Testis (tissue), 2 donors: Measurements from ENCODE around the gene CBX5.
"Not testable (repeated sequence)": the region's sequence is repeated elsewhere in the genome, so short reads cannot be mapped to it uniquely, and the experiment has no call there.

ENCODE experiments used
- CTCF ChIP-seq, 3 experiments: fragments of 450-650 bp in 2 of 3; fragments of 200-600 bp in 1 of 3; sonication (generic) in 1 of 3; IDR thresholded peaks; one replicate each; pipeline ENCODE4 v1.5.1; 2016 to 2019; ENCODE audit warnings: antibody characterized with exemption in 3 of 3, mild to moderate bottlenecking in 2 of 3, moderate library complexity in 1 of 3
- POLR2A ChIP-seq: fragments of 450-650 bp; IDR thresholded peaks from one replicate; pipeline ENCODE4 v1.6.1; 2017; ENCODE audit warnings: antibody characterized with exemption, mild to moderate bottlenecking, moderate library complexity

DNA sequence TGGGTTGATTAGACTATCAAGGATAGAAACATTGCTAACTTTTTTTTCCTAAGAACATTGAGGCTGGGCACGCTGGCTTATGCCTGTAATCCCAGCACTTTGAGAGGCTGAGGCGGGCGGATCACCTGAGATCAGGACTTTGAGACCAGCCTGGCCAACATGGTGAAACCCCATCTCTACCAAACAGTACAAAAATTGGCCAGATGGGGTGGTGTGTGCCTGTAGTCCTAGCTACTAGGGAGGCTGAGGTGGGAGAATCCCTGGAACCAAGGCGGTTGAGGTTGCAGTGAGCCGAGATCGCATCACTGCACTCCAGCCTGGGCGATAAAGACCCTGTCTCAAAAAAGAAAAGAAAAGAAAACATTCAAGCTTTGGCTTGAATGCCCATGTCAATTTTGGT is 32.4 kb upstream of the CBX5 start:
- TF ChIP-seq POLR2A; CTCF (IDR thresholded peaks at IDR 0.05): not testable (repeated sequence)
